ENCODE results near the gene ABHD16A.
"Not testable (repeated sequence)": the region's sequence is repeated elsewhere in the genome, so short reads cannot be mapped to it uniquely, and the experiment has no call there.

Gene ABHD16A

GRCh38 chr6:31709157-31709556 is 6.0 kb upstream of the ABHD16A start:
- not testable (repeated sequence) for H3K27me3 ChIP-seq (ENCODE audit: control insufficient read depth in 1 of 2, insufficient read depth in 2 of 2, low read length in 2 of 2); H3K27ac ChIP-seq (ENCODE audit: low read depth, low read length); H3K36me3 ChIP-seq (ENCODE audit: insufficient read depth, low read length); H3K9me3 ChIP-seq (ENCODE audit: low read length); H3K4me3 ChIP-seq (ENCODE audit: low read depth in 1 of 2, low read length in 2 of 2); H3K4me1 ChIP-seq (ENCODE audit: insufficient read depth, low read length); H3K9ac ChIP-seq (ENCODE audit: low read length)

GRCh38 chr6:31708224-31708623 is 5.1 kb upstream of the ABHD16A start:
- H3K27me3 ChIP-seq (ENCODE audit: control insufficient read depth in 1 of 2, insufficient read depth in 2 of 2, low read length in 2 of 2) = no peaks in the 10 kb centered on the region
- no peak overlapping the region for H3K9ac ChIP-seq (ENCODE audit: low read length)
- no peaks in the 10 kb centered on the region for H3K36me3 ChIP-seq (ENCODE audit: insufficient read depth, low read length)
- no peak overlapping the region for H3K4me3 ChIP-seq (ENCODE audit: low read depth in 1 of 2, low read length in 2 of 2)
- H3K27ac ChIP-seq (ENCODE audit: low read depth, low read length) = no peak overlapping the region
- no peaks in the 10 kb centered on the region for H3K9me3 ChIP-seq (ENCODE audit: low read length)
- peaks cover 6% of the 10 kb centered on the region for H3K4me1 ChIP-seq (ENCODE audit: insufficient read depth, low read length)

GRCh38 chr6:31707701-31708100 is 4.6 kb upstream of the ABHD16A start:
- Histone ChIP-seq H3K4me3 (ENCODE audit: low read depth in 1 of 2, low read length in 2 of 2) (no peak overlapping the region), H3K27me3 (ENCODE audit: control insufficient read depth in 1 of 2, insufficient read depth in 2 of 2, low read length in 2 of 2) (no peaks in the 10 kb centered on the region), H3K9ac (ENCODE audit: low read length) (no peak overlapping the region), H3K36me3 (ENCODE audit: insufficient read depth, low read length) (no peaks in the 10 kb centered on the region), H3K4me1 (ENCODE audit: insufficient read depth, low read length) (peaks cover 6% of the 10 kb centered on the region), H3K9me3 (ENCODE audit: low read length) (no peaks in the 10 kb centered on the region), H3K27ac (ENCODE audit: low read depth, low read length) (no peak overlapping the region)

GRCh38 chr6:31706599-31706998 is 3.5 kb upstream of the ABHD16A start, which contains the start of gene LY6G6F:
Gene LY6G6F, plus strand, starts transcription at chr6:31706866. Its CDS starts 41 bp downstream, at chr6:31706907.
- H3K4me3 ChIP-seq (ENCODE audit: low read depth in 1 of 2, low read length in 2 of 2) = no peak within 1 kb of the TSS
- no peak within 1 kb of the TSS for H3K27ac ChIP-seq (ENCODE audit: low read depth, low read length)
- H3K27me3 ChIP-seq (ENCODE audit: control insufficient read depth in 1 of 2, insufficient read depth in 2 of 2, low read length in 2 of 2) = no peaks in the 10 kb centered on the region
- no peaks in the 10 kb centered on the region for H3K9me3 ChIP-seq (ENCODE audit: low read length)
- no peak within 1 kb of the TSS for H3K9ac ChIP-seq (ENCODE audit: low read length)
- peaks cover 13% of the 10 kb centered on the region for H3K4me1 ChIP-seq (ENCODE audit: insufficient read depth, low read length)
- H3K36me3 ChIP-seq (ENCODE audit: insufficient read depth, low read length) = no peaks in the 10 kb centered on the region

- Histone ChIP-seq H3K9ac (ENCODE audit: low read length) (no peak overlapping the region), H3K4me1 (ENCODE audit: insufficient read depth, low read length) (peaks cover 20% of the 10 kb centered on the region), H3K4me3 (ENCODE audit: low read depth in 1 of 2, low read length in 2 of 2) (no peak overlapping the region), H3K36me3 (ENCODE audit: insufficient read depth, low read length) (no peaks in the 10 kb centered on the region), H3K9me3 (ENCODE audit: low read length) (no peaks in the 10 kb centered on the region), H3K27ac (ENCODE audit: low read depth, low read length) (no peak overlapping the region), H3K27me3 (ENCODE audit: control insufficient read depth in 1 of 2, insufficient read depth in 2 of 2, low read length in 2 of 2) (no peaks in the 10 kb centered on the region)
Observed at GRCh38 chr6:31705931-31706330, 2.8 kb upstream of the ABHD16A start.

- Histone ChIP-seq H3K27me3 (ENCODE audit: control insufficient read depth in 1 of 2, insufficient read depth in 2 of 2, low read length in 2 of 2) (no peaks in the 10 kb centered on the region), H3K9ac (ENCODE audit: low read length) (peak overlapping the region; percentile 99), H3K4me1 (ENCODE audit: insufficient read depth, low read length) (peaks cover 24% of the 10 kb centered on the region), H3K9me3 (ENCODE audit: low read length) (no peaks in the 10 kb centered on the region), H3K36me3 (ENCODE audit: insufficient read depth, low read length) (no peaks in the 10 kb centered on the region), H3K27ac (ENCODE audit: low read depth, low read length) (peak overlapping the region; percentile 95), H3K4me3 (ENCODE audit: low read depth in 1 of 2, low read length in 2 of 2) (peak overlapping the region; percentile 66 to 97)
Observed at GRCh38 chr6:31702405-31702818, 712 bp downstream of the ABHD16A start.

- Histone ChIP-seq H3K9me3 (ENCODE audit: low read length) (no peaks in the 10 kb centered on the region), H3K4me1 (ENCODE audit: insufficient read depth, low read length) (peaks cover 24% of the 10 kb centered on the region), H3K4me3 (ENCODE audit: low read depth in 1 of 2, low read length in 2 of 2) (peak overlapping the region; percentile 66 to 97), H3K27ac (ENCODE audit: low read depth, low read length) (peak overlapping the region; percentile 95), H3K27me3 (ENCODE audit: control insufficient read depth in 1 of 2, insufficient read depth in 2 of 2, low read length in 2 of 2) (no peaks in the 10 kb centered on the region), H3K9ac (ENCODE audit: low read length) (peak overlapping the region; percentile 99), H3K36me3 (ENCODE audit: insufficient read depth, low read length) (peaks cover 2% of the 10 kb centered on the region)
Observed at GRCh38 chr6:31701666-31702404, 1.3 kb downstream of the ABHD16A start.

- Histone ChIP-seq H3K9ac (ENCODE audit: low read length) (peak overlapping the region; percentile 99), H3K27ac (ENCODE audit: low read depth, low read length) (no peak overlapping the region), H3K27me3 (ENCODE audit: control insufficient read depth in 1 of 2, insufficient read depth in 2 of 2, low read length in 2 of 2) (no peaks in the 10 kb centered on the region), H3K4me3 (ENCODE audit: low read depth in 1 of 2, low read length in 2 of 2) (peak overlapping the region in 1 of 2 donors; percentile 97), H3K4me1 (ENCODE audit: insufficient read depth, low read length) (peaks cover 24% of the 10 kb centered on the region), H3K36me3 (ENCODE audit: insufficient read depth, low read length) (peaks cover 11% of the 10 kb centered on the region), H3K9me3 (ENCODE audit: low read length) (no peaks in the 10 kb centered on the region)
Observed at GRCh38 chr6:31700740-31701401, 2.3 kb downstream of the ABHD16A start.

GRCh38 chr6:31697555-31697954 is 5.6 kb downstream of the ABHD16A start:
- Histone ChIP-seq H3K4me1 (ENCODE audit: insufficient read depth, low read length) (peaks cover 18% of the 10 kb centered on the region), H3K36me3 (ENCODE audit: insufficient read depth, low read length) (peaks cover 40% of the 10 kb centered on the region), H3K27ac (ENCODE audit: low read depth, low read length) (no peak overlapping the region)

GRCh38 chr6:31693535-31693934 is 9.6 kb downstream of the ABHD16A start:
- H3K4me3 ChIP-seq (ENCODE audit: low read depth in 1 of 2, low read length in 2 of 2) = no peak overlapping the region
- peaks cover 74% of the 10 kb centered on the region for H3K36me3 ChIP-seq (ENCODE audit: insufficient read depth, low read length)
- no peaks in the 10 kb centered on the region for H3K27me3 ChIP-seq (ENCODE audit: control insufficient read depth in 1 of 2, insufficient read depth in 2 of 2, low read length in 2 of 2)
- H3K27ac ChIP-seq (ENCODE audit: low read depth, low read length) = no peak overlapping the region
- no peak overlapping the region for H3K9ac ChIP-seq (ENCODE audit: low read length)
- H3K9me3 ChIP-seq (ENCODE audit: low read length) = no peaks in the 10 kb centered on the region
- H3K4me1 ChIP-seq (ENCODE audit: insufficient read depth, low read length) = no peaks in the 10 kb centered on the region

More at GRCh38 chr6:31697555-31697954, 5.6 kb downstream of the ABHD16A start:
- Histone ChIP-seq H3K9me3 (ENCODE audit: low read length) (no peaks in the 10 kb centered on the region), H3K9ac (ENCODE audit: low read length) (no peak overlapping the region), H3K4me3 (ENCODE audit: low read depth in 1 of 2, low read length in 2 of 2) (no peak overlapping the region), H3K27me3 (ENCODE audit: control insufficient read depth in 1 of 2, insufficient read depth in 2 of 2, low read length in 2 of 2) (no peaks in the 10 kb centered on the region)

- Histone ChIP-seq H3K27me3 (ENCODE audit: control insufficient read depth in 1 of 2, insufficient read depth in 2 of 2, low read length in 2 of 2) (no peaks in the 10 kb centered on the region), H3K36me3 (ENCODE audit: insufficient read depth, low read length) (peaks cover 80% of the 10 kb centered on the region), H3K4me1 (ENCODE audit: insufficient read depth, low read length) (no peaks in the 10 kb centered on the region), H3K9me3 (ENCODE audit: low read length) (no peaks in the 10 kb centered on the region), H3K4me3 (ENCODE audit: low read depth in 1 of 2, low read length in 2 of 2) (no peak overlapping the region), H3K27ac (ENCODE audit: low read depth, low read length) (no peak overlapping the region), H3K9ac (ENCODE audit: low read length) (no peak overlapping the region)
Observed at GRCh38 chr6:31692886-31693285, 10.2 kb downstream of the ABHD16A start.

Data from muscle layer of colon (tissue), 2 donors.